GM23248 (cell line): ENCODE results near the gene CDKAL1.

Experiments used
- EZH2 ChIP-seq: fragments of 200-600 bp; sonication (generic); IDR thresholded peaks from 2 replicates; pipeline ENCODE4 v1.6.1; 2018; ENCODE audit warnings: antibody characterized with exemption, mild to moderate bottlenecking; ENCODE audit not compliant: insufficient read depth, poor library complexity, severe bottlenecking
- EZH2phosphoT487 ChIP-seq: fragments of 200-600 bp; sonication (generic); IDR thresholded peaks from 2 replicates; pipeline ENCODE4 v1.6.1; 2018; ENCODE audit warnings: antibody characterized with exemption, moderate library complexity, mild to moderate bottlenecking, low read depth; ENCODE audit not compliant: insufficient read depth

DNA sequence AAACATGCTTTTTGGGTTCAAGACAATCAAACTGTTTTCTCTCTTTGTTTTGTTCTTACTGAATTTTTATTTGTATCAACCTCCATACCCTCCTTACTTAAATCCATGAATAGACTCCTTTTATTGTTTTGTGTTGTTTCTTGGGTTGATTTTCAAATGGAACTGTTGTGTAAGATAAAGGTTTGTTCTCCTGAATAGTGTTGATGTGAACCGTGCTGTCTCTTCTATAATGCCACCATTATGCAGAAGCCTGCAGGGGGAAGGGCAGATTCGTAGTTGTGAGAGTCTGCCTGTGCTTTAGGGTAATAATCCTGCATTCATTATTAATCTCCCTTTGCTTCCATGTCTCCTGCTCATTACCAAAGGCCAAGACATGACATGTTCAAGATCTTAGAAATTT lies 105.9 kb downstream of the CDKAL1 start:
- TF ChIP-seq EZH2 (no peak), EZH2phosphoT487 (no peak)
